Mesothelial cell of epicardium (in vitro differentiated cells): Measurements from ENCODE around the gene OR2T10. TPM values are rescaled to one million over a fixed set of nuclear protein-coding genes. Genes with fewer than 3 reads are reported as not detected.
"Not testable (repeated sequence)": the region's sequence is repeated elsewhere in the genome, so short reads cannot be mapped to it uniquely, and the experiment has no call there.

Experiments
- DNase-seq, 2 experiments: peaks; one replicate each; pipeline ENCODE4 v3.0.0; 2021; ENCODE audit warnings: low spot score in 2 of 2; ENCODE audit not compliant: unreplicated experiment in 2 of 2
- H3K27ac Mint-ChIP-seq: 2 replicates; pipeline ENCODE4 v1.8.0; 2021; ENCODE audit warnings: mixed read lengths
- H3K27me3 Mint-ChIP-seq: 2 replicates; pipeline ENCODE4 v1.8.0; 2021; ENCODE audit warnings: low read depth, mixed read lengths
- H3K36me3 Mint-ChIP-seq: 2 replicates; pipeline ENCODE4 v1.8.0; 2021; ENCODE audit warnings: mixed read lengths
- H3K4me1 Mint-ChIP-seq: 2 replicates; pipeline ENCODE4 v1.8.0; 2021; ENCODE audit warnings: mixed read lengths
- H3K4me3 Mint-ChIP-seq: 2 replicates; pipeline ENCODE4 v1.8.0; 2021; ENCODE audit warnings: mild to moderate bottlenecking, moderate library complexity, mixed read lengths
- H3K9me3 Mint-ChIP-seq: 2 replicates; pipeline ENCODE4 v1.8.0; 2021; ENCODE audit warnings: mixed read lengths
- CTCF ChIP-seq: fragments of 200-600 bp; sonication (generic); IDR thresholded peaks from one replicate; pipeline ENCODE4 v1.5.0; 2021; ENCODE audit warnings: antibody characterized with exemption; ENCODE audit not compliant: unreplicated experiment
- total RNA-seq: library from RNA; stranded (reverse); gene quantifications from 3 replicates; pipeline ENCODE4 v1.2.1, GENCODE V29; 2021

Gene OR2T10
- total RNA-seq = not detected in 3 replicates

- Mint-ChIP-seq H3K27me3 (no peaks in the 10 kb centered on the region), H3K4me1 (no peaks in the 10 kb centered on the region), H3K36me3 (no peaks in the 10 kb centered on the region), H3K9me3 (peaks cover 63% of the 10 kb centered on the region), H3K27ac (no peak within 1 kb of the TSS), H3K4me3 (no peak within 1 kb of the TSS)
- DNase-seq = no peak
- TF ChIP-seq CTCF = no peak
Measured at GRCh38 chr1:248597589-248597988, at the start of gene OR2T10. Gene OR2T10, minus strand, starts transcription at chr1:248597700. Its CDS starts 3,932 bp downstream, at chr1:248593768.

GRCh38 chr1:248645178-248645577 is 47.7 kb upstream of the OR2T10 start, which contains the start of gene OR2T35:
Gene OR2T35, minus strand, starts transcription at chr1:248645278. Its CDS starts 6,020 bp downstream, at chr1:248639258.
- not testable (repeated sequence) for H3K4me1 Mint-ChIP-seq, H3K9me3 Mint-ChIP-seq, H3K27ac Mint-ChIP-seq, H3K4me3 Mint-ChIP-seq, H3K27me3 Mint-ChIP-seq, DNase-seq, H3K36me3 Mint-ChIP-seq

GRCh38 chr1:248642971-248643651 is 45.6 kb upstream of the OR2T10 start:
- not testable (repeated sequence) for H3K4me1 Mint-ChIP-seq, H3K27ac Mint-ChIP-seq, H3K36me3 Mint-ChIP-seq, H3K27me3 Mint-ChIP-seq, H3K4me3 Mint-ChIP-seq, DNase-seq, H3K9me3 Mint-ChIP-seq

GRCh38 chr1:248641583-248641982 is 44.1 kb upstream of the OR2T10 start:
- DNase-seq, H3K9me3 Mint-ChIP-seq, H3K4me1 Mint-ChIP-seq, H3K4me3 Mint-ChIP-seq, H3K27me3 Mint-ChIP-seq, H3K27ac Mint-ChIP-seq, H3K36me3 Mint-ChIP-seq: not testable (repeated sequence)

GRCh38 chr1:248640906-248641305 is 43.4 kb upstream of the OR2T10 start:
- DNase-seq, H3K4me3 Mint-ChIP-seq, H3K4me1 Mint-ChIP-seq, H3K27me3 Mint-ChIP-seq, H3K27ac Mint-ChIP-seq, H3K36me3 Mint-ChIP-seq, H3K9me3 Mint-ChIP-seq: not testable (repeated sequence)

- H3K4me3 Mint-ChIP-seq, H3K27ac Mint-ChIP-seq, H3K36me3 Mint-ChIP-seq, DNase-seq, H3K4me1 Mint-ChIP-seq, H3K9me3 Mint-ChIP-seq, H3K27me3 Mint-ChIP-seq: not testable (repeated sequence)
Measured at GRCh38 chr1:248639652-248640051, 42.2 kb upstream of the OR2T10 start.

- H3K4me3 Mint-ChIP-seq, H3K4me1 Mint-ChIP-seq, H3K9me3 Mint-ChIP-seq, H3K27ac Mint-ChIP-seq, H3K27me3 Mint-ChIP-seq, DNase-seq, H3K36me3 Mint-ChIP-seq: not testable (repeated sequence)
Measured at GRCh38 chr1:248636612-248637011, 39.1 kb upstream of the OR2T10 start.

GRCh38 chr1:248634991-248635390 is 37.5 kb upstream of the OR2T10 start, which contains the start of gene OR2T11:
Gene OR2T11, minus strand, starts transcription at chr1:248635091. Its CDS starts 7,963 bp downstream, at chr1:248627128.
- DNase-seq, H3K4me1 Mint-ChIP-seq, H3K36me3 Mint-ChIP-seq, H3K27ac Mint-ChIP-seq, H3K4me3 Mint-ChIP-seq, H3K27me3 Mint-ChIP-seq: not testable (repeated sequence)
- H3K9me3 Mint-ChIP-seq = peaks cover 16% of the 10 kb centered on the region

- H3K4me1 Mint-ChIP-seq = no peaks in the 10 kb centered on the region
- no peak for TF ChIP-seq CTCF
- H3K27ac Mint-ChIP-seq = no peak overlapping the region
- H3K9me3 Mint-ChIP-seq = peaks cover 35% of the 10 kb centered on the region
- H3K36me3 Mint-ChIP-seq = no peaks in the 10 kb centered on the region
- H3K27me3 Mint-ChIP-seq = no peaks in the 10 kb centered on the region
- DNase-seq = no peak
- no peak overlapping the region for H3K4me3 Mint-ChIP-seq
Measured at GRCh38 chr1:248631354-248632008, 34.0 kb upstream of the OR2T10 start.
